NCI-H526 treated with DMSO at 0.1 percent for 48 hours (cell line): ENCODE data around the gene NFE2.
"Not testable (repeated sequence)": the region's sequence is repeated elsewhere in the genome, so short reads cannot be mapped to it uniquely, and the experiment has no call there.

Experiments
- DNase-seq: peaks from one replicate; lab custom pipeline; 2025; lab: John Stamatoyannopoulos, UW

NFE2 gene

DNA sequence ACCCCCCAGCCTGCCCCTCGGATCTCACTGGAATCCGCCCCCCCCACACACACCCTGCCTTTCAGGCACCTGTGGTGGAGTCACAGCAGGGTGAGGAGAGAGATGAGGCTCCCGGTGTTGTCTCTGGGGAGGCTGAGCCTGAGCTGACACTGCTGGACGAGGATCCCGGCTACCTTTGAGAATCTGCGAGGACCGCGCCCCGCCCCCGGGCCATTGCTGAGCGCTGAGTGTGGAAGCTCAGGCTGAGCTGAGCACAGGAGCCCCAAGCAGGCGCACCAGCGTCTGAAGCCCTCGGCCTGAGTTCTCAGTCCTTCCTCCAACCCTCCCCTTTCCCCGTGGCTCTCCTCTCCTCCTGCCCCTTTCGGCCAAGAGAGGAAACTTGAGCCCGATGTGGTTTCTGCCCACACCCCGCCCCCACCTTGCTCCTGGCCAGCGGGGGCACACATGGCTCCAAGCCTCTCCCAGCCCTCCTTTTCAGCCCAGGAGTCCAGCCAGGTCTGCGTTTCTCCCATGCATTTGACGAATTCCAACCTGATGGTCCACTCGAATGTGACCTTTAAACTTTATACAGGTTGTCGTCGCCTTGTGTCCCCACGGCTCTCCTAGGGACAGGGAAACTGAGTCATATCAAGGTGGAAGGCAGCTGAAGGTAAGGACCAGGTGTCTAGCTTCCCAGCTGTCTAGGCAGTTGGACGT, at the start of gene NFE2:
Gene NFE2, minus strand, starts transcription at position 284 of the 696 bp plus-strand sequence. CDS start 5,767 bp downstream, outside the sequence.
- DNase-seq: no peak

DNA sequence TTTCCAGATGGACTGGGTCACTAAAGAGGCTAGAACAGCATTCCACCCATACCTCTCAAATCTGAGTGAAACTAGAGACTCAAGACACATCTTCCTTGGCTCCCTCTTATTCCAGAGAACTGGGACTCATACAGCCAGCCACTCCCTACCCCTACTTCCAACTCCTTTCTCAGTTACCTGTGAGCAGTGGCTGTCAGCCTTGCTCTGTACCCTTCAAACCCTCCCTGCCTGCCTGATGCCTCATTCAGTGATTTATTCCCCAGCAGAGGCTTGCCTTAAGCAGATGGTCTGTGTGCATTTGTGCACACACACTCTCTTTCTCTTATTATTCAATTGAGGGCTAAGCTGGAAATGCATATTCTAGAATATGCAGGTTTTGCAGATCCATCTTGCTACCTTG, 48.9 kb upstream of the NFE2 start:
- no peak for DNase-seq

DNA sequence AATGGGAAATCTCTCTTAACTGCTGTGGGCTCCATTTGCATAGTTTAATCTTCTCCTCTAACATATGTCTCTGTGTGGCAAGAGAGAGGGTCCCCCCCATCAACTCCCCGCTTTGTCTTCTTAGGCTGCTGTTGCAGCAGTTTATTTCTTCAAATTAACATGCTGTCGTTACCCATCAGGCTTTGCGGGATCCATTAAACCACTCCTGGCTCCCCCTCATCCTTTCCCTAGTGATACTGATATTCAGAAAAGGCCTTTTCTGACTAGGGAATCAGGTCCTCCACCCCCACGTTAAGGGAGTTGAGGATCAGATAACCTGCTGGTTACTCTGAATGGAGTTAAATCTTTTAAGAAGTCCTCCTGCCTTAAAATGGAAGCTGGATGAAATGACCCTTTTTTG, 48.2 kb upstream of the NFE2 start:
- no peak for DNase-seq

DNA sequence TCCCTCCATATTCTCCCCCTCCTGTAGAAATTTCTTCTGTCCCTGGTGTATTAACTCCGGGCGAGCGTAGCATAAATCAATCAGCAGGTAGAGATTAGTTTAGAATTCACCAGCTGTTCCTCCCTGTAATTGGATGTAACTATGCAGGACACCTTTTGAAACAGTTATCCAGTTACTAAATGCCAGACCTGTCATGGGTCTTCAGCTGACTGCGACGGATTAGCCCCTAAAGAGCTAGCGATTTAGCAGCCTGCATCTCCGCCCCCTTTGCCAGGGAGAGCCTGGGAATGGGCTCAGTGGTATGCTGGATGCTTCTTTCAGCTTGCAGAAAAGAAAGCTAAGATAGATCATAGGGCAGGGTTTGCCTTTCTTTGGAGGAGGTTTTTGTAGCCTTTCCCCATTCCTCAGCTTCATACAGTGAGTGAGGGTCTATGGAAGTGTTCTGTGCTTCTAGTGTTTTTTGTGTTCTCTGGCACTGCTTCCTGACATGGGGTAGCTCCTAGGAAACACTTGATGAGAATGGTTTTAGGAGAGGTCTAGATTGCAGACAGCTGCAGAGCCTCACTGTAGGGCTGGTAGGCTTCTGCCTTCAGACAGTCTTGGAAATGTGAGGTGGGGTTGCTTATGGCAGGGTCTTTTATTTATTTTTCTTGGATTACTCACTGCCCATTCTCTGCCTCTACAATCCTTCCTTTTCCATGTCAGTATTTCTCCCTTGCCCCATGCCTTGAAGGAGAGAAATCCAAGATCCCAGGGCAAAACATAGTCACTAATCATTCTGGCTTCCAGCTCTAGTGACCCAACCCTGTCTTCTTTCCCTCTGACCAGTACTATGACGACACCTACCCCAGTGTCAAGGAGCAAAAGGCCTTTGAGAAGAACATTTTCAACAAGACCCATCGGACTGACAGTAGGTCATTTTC, 40.8 kb upstream of the NFE2 start:
- no peak for DNase-seq

DNA sequence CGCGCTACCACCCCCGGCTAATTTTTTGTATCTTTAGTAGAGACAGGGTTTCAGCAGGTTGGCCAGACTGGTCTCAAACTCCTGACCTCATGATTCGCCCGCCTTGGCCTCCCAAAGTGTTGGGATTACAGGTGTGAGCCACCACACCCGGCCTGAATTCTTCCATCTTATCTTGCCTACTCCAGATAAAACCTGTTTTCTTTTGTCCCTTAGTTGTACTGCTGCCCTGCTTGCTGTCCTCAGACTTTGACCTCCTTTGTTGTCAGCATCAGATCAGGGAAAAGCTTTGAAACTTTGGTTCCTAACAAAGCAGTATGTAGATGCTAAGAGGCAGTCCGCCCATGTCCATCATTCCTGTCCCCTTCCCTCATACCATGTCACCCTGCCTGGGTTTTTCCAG, 40.0 kb upstream of the NFE2 start:
- DNase-seq: no peak

DNA sequence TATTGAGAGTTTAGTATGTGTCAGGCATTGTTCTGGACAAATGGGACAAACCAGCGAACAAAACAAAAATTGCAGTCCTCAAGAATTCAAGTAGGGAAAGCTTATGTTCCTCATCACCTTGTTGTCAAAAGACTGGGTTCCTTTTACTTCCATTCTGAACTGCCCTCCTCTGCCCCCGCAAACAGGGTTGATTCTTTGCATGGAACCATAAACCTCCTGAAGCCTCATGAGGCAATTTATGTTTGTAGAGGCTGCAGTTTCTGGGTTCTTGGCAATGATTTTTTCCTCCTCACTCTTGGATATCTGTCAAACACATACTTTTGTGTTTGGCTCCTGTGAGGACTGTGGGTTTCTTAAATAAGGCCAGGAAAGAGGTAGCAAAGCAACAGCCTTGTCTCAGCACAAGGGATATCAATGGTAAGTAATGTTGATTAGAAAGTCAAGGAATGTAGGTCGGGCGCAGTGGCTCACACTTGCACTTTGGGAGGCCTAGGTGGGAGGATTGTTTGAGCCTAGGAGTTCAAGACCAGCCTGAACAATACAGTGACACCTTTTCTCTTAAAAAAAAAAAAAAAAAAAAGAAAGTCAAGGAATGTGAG, 38.0 kb upstream of the NFE2 start:
- DNase-seq: no peak

DNA sequence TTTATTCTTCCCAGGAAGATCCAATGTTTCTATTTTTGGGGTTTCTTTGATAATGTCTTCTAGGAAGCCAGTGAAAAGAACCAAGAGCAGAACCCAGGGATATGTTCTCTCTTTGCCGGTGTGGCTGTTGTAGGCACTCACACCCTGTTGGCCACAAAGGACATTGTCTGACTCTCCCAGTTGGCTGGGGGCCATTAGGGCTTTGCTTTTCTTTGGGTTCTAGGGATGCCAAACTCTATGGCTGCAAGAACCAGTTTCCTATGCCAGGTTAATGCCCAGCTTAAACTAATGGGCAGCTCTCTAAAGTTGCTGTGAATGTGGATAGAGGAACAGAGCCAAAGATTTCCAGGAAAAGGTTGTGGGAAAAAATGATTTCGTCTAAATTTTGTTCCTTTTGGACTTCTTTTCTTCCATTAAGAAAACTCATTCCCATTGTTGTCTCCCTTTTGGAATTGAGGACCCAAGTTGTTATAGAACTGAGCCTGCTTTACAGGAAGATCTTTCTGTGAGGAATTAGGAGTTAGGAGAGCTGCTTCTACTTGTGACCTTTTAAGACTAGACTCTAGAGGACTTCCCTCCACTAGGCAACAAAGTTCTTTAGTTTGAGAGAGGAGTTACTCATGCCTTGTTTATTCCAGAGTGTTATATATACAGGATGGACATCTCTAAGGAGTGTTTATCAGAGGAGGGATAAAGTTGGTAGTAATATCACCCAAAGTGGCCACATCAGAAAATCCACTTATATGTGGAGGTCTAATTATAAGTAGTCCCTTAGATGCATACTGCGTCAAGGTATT, 37.2 kb upstream of the NFE2 start:
- no peak for DNase-seq

DNA sequence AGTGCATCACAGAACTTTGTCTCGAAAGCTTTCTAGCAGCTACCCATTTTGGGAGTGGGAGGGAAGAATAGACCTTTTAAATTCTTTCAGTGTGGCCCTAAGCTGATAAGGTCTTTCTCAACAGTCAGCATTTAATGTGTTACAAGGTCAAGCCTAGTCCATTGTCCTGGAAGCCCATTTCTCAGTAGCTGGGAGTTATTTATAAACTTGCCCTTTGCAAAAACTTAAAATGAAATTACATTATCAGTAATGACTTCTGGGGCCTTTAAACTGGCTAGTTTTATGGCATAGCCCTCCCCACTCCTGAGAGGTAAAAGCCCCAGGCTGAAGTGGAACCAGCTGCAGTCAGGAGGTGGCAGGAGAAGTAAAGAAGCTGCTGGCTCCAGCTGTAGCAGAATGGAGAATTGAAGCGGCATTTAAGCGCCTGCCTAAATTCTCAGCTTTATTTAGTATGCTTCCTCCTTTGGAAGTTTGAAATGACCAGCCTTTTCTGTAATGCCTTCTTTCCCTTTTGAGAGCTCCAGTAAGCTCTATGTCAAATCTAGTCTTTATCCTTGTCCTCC, 36.5 kb upstream of the NFE2 start:
- DNase-seq: no peak

DNA sequence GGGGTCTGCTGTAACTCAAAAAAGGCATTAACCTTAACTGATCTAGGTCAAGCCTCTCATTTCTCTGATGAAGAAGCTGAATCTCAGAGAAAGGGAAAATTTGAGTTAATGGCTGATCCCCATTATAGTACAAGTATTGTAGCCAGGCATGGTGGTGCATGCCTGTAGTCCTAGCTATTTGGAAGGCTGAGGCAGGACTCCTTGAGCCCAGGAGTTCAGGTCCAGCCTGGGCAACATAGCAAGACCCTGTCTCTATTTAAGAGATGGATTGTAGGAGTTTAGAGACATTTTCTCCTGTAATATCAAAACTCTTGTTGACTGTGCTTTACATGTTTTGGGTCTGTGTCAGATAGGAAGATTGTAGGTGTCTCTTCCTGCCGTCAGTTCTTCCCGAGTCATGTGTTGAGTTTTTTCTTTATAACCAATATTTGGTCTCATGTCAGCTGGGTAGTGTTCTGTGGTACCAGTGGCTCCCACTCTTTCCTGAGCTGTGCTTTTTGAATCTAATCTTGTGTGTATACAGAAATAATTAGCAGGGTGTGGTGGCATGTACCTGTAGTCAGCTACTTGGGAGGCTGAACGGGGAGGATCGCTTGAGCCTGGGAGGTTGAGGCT, 32.7 kb upstream of the NFE2 start:
- DNase-seq: no peak

DNA sequence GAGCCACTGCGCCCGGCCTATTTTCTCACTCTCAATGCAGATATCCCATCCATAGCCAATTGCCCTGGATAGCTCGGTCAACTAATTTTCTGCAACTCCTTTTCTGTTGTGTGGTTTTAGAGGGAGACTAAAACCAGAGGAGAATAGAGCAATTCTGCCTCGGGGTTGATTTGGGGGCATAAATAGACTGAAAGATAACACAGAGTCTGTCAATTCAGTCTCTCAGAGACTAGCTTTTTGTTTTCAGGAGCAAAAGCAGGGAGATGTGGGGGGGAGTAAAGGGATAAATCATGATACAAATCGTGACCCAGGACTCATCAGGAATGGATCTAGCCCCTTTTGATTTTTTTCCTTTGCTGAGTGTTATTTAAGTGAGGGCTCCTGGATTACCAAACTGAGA, 30.6 kb upstream of the NFE2 start:
- DNase-seq: no peak

DNA sequence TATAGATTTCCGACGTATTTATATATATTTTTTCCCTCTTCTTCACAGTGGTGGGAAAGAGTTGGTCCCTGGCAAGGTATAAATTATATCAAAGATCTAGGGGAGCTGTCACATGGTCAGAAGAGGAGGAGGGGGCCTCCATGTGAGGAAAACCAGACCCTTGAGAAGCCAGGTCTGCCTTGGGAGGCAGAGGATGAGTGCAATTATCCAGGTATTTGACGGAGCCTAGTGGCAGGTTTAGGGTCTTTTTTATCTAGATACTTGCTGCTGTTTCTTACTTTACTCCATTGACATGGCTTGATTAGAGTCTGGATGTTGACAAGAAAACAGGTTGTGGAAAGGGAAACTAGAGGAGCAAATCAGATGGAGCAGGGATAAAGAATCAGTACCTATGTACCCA, 29.6 kb upstream of the NFE2 start:
- DNase-seq: no peak

DNA sequence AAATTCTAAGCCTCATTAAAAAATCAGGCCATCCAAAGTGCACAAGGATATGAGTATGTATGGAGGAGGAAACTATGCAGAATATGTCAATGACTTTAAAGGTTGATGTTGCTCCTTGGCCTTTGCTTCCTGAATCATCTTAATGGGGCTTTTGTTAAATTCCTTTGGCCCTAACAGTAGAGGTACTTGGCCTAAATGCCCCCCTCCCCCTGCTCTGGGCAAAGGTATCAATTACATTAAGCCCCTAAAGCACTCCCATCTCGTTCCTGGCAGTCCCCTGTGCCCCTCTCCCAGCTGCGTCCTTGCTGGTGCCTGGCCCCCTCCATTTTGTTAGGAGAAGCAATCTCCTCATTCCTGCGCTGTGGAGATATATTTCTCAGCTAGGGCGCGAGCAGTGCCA, 28.9 kb upstream of the NFE2 start:
- DNase-seq: no peak

DNA sequence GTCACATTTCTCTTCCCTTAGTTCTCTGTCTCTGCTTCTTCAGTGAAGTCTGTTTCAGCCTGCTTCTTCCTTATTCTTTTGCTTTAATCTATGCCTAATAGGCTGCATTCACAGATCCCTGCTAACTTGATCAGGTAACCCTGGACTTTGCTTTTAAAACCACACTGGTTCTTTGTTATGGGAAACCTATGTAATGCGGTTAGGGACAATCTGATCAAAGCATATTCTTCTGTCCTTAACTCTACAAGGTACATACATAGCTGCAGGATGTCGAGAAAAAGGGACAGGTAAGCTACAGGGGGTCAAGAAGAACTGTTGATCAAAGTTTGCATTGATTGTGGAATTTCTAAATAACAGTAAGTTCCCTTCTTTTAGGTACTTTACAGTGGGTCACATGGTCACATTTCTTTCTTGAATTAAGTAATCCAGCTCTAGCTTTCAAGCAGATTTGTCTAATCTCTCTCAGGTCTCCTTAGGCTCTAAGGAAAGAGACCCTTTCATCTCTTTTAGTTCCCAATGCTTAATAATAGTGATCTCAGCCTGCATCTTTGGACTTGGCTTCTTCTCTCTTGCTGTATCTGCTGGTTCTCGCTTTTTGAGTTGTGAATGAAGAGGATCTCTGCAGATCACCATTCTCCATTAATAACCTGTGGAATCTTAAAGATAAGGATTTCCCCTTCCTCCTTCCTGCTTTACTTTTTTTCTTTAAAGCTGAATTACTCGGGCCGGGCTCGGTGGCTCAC, 28.0 kb upstream of the NFE2 start:
- no peak for DNase-seq

DNA sequence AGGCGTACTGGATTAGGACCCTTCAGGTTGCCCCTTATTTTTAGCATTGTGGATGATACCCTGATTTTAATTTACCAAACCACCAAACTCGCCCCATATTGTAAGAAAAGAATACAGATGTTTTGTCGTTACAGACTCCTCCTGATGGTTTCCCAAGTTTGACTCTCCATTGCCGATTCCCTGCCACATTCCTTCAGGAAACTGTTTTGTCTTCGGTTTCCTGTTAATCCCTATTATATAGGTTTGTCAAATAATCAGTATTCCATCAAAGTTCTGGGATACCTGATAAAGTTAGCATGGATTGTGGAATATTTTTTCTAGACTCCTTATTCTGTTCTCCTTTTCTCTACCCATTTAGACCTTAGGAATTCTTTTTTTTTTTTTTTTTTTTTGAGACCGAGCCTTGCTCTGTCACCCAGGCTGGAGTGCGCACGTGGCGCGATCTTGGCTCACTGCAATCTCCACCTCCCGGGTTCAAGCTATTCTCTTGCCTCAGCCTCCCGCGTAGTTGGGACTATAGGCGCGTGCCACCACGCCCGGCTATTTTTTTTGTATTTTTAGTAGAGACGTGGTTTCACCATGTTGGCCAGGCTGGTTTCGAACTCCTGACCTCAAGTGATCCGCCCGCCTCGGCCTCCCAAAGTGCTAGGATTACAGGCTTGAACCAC, 24.8 kb upstream of the NFE2 start:
- not testable (repeated sequence) for DNase-seq

DNA sequence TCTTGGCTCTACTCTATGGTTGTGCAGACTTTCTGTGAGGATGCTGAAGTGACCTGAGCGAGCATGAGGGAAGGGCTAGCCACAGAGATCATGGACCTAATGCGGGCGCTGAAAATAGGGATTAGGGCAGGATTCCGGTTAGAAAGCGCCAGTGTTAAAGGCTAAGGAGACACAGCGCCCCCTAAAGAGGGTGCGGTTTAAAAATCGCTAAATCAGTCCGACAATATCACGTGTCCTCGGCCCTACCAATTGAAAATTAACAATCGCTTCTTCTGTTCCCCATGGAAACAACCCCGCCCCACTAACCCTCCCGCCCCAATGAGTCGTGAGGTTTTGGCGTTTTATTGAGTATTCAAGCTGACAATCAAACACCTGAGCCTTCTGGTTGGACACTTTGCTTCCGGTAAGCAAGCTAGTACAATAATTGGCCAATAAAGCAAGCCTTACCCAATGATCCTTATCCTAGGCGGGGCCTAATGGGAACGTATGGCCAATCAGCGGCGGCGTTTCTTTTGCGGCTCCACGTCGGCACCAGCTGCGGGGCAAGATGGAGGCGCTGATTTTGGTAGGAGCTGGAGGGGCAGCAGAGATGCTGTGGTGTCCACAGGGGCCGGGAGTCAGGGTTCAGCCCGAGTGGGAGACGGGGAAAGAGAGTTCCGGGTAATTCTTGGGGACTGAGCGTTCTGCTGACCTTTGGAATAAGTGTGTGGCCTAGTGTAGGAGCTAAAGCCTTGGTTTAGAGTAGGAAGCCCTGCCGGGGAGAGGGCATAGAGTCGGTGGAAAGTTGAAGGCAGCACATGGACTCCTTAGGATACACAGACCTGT, 24.0 kb upstream of the NFE2 start, which contains the start of gene COPZ1:
Gene COPZ1, plus strand, starts transcription at position 515 of the 825 bp plus-strand sequence. Its CDS starts 33 bp downstream, at position 548.
- peak; percentile 98 for DNase-seq

DNA sequence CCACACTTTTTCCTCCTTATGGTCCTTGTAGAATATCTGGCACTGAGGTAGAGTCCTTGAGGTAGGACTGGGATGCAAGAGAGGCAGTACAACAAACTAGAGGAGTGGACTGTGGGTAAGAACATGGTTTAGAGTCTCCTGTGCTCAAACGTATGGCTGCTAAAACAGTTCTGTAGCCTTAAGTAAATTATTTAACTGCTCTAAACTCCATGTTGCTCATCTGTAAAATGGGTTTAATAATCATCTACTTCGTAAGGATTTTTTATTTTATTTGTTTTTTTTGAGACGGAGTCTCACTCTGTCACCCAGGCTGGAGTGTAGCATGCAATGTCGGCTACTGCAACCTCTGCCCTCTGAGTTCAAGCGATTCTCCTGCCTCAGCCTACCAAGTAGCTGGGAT, 20.5 kb upstream of the NFE2 start:
- DNase-seq: no peak

DNA sequence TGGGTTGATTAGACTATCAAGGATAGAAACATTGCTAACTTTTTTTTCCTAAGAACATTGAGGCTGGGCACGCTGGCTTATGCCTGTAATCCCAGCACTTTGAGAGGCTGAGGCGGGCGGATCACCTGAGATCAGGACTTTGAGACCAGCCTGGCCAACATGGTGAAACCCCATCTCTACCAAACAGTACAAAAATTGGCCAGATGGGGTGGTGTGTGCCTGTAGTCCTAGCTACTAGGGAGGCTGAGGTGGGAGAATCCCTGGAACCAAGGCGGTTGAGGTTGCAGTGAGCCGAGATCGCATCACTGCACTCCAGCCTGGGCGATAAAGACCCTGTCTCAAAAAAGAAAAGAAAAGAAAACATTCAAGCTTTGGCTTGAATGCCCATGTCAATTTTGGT, 11.5 kb upstream of the NFE2 start:
- not testable (repeated sequence) for DNase-seq

DNA sequence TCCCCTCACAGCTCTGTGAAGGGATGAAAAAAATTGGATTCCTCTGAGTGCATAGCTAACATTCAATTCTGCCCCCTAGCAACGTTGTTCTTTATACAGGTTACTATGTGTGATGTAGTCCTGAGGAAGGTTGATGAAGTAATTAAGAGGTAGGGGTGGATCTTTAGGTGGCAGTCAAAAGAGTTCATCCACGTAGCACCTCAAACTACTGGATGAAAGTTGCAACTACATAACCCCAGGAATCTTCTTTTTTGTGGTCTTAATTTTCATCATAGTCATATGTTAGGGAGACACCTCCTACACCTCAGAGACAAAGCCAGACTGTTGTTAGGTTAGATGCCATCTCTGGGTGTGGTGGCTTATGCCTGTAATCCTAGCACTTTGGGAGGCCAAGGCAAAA, 10.2 kb upstream of the NFE2 start:
- DNase-seq: no peak
